GM19240 (cell line): ENCODE results near the gene NOS1AP.

Source experiments
- DNase-seq: peaks from one replicate; pipeline ENCODE4 v3.0.0; 2011; ENCODE audit warnings: low spot score; ENCODE audit not compliant: insufficient read length

NOS1AP gene

DNA sequence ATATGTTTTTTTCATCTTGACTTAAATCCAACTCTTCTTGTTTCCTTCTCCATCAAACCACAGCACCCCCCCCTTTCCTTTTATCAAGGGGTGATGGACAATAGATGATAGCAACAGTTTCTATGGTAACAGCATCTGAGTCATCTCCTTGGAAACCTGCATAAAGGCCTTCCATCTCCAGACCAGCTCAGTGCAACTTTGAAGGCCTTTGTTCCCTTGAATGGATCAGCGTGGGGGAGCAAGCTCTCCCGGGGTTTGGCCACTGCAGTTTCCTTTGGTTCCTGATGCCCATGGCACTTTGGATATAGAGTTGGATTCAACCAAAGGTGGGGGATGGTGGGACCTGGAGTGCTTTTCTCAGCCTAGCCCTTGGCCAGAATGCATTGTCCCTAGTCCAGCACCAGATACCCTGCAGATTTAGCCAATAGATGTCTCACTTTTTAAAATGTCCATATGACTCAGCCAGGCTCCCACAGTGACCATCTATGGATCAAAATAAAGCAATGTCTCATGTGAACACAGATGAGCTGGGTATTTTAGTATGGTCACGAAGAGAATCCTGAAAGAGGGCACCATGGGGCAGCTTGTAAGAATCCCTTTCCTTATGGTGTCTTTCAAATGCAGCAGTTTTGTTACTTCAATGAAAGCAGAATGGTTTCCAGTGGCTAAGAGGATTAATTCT, 179.5 kb downstream of the NOS1AP start:
- DNase-seq, result no peak

GRCh38 chr1:162250004-162250730, 180.7 kb downstream of the NOS1AP start:
- no peak for DNase-seq

DNA sequence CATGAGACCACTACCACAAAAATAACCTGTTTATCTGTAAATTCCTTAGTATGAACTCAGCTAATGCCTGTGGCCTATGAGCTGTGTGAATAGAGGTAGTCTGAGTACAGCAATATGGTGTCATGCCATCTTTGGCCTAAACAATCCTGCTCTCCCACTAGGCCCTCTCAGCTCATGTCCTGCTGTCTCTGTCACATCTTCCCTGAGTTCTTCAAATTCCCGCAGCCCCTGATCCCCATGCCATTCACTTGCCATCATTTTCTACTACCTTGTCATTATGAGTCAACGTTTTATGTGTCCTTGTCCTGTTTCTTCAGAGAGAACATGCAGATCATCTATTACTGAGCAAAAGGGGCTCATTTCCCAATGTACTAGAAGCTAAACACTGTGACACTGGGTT, 181.6 kb downstream of the NOS1AP start:
- no peak for DNase-seq

DNA sequence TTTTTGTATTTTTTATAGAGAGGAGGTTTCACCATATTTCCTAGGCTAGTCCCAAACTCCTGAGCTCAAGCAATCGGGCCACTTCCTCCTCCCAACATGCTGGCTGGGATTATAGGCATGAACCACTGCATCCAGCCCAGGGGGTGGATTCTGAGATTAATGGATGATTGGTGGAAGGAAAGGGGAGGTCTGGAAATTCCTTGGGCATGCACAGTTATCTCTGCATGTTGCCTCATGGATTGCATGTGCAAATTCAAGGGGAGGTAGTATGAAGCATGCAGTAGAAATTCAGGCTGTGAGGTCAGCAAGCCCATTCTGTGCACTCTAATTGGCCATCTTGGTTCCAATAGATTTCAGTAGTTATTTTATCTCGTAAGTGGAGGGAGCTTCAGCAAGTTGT, 182.7 kb downstream of the NOS1AP start:
- no peak for DNase-seq

DNA sequence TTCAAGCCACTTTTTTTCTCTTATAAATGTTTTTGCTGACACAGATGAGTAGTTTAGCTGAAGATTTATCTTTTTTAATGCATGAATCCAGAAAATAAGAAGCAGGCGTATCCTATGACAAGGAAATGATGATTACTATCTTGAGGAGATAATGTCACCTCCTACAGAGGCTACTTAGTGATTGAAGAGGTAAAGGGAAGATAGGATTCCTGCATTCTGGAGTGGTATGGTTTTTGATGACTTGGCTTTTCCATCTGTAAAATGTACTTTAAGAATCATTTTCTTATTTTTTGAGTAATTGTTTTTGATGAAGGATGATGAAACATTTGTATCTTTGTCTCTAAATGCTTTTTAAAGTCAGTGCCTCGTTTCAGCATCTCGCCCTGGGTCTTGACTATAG, 184.3 kb downstream of the NOS1AP start:
- no peak for DNase-seq

GRCh38 chr1:162256287-162256686, 186.8 kb downstream of the NOS1AP start:
- no peak for DNase-seq

DNA sequence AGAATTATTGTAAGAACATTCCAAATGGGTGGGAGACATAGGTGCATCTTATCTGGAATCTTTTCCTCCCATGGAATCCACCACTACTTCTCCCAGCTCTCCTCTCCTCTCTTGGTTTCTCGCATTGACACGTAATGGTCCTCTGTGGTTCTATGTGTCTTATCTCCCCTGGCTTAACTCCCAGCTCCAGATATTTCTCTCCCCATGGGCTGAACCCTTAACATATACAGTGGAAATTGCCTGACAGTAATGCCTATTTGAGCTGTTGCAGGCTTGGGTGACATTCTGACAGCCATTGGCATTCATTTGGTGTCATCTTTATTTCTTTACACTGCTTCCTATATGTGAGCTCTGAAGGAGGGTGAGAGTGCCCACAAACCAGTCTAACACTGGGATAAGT, 188.9 kb downstream of the NOS1AP start:
- DNase-seq, result no peak

- DNase-seq, result no peak
Measured at GRCh38 chr1:162259894-162260455, 190.5 kb downstream of the NOS1AP start.

- no peak for DNase-seq
Measured at GRCh38 chr1:162264108-162264507, 194.6 kb downstream of the NOS1AP start.

DNA sequence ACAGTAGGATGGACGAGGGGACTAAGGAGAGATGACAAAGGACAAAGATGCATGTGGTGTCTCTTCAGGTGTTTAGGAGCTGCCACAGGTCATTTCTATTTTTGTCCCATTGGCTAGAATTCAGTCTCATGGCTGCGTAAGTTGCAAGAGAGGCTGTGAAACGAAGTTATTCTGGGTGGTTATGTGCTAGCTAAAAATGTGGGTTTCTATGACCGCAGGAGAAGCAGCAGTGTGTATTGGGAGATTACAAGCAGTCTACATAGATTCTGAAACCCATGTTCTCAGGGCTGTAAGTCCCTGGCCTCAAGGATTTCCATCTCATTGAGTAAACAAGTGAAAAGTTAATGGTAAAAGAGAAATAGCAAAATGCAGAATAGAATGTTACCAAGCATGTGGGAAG, 196.5 kb downstream of the NOS1AP start:
- DNase-seq, result no peak

DNA sequence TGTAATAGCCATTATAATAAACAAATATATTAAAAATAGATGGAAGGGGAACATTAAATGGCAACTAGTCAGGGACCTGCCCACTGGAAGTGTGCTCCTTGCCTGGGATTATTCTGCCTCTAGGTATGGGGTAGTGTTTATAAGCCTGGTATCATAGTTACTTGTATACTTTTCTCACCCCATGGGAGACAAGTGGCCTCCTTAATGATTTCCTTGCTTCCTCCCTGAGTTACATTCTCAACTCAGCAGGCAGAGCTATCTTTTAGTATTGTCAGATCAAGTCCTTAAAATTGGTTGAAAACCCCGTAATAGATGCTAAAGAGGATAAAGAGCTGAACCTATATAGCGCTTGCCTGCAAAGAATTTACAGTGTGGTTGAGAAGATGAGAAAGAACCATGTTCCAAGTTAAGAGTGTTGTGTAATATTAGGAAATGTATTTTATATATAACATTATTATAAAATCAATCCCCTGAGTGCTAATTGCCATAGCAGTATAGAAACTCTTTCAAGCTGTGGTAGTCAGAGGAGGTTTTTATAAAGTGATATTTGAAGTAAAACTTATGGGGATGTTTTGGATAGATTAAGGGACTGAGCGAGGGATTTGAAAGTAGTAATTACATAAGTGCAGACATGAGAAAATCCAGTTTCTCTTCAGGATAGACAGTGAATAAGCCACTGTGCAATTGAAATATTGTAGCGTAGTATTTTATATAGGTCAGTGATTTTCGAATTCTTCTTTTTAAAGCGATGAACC, 200.7 kb downstream of the NOS1AP start:
- no peak for DNase-seq

DNA sequence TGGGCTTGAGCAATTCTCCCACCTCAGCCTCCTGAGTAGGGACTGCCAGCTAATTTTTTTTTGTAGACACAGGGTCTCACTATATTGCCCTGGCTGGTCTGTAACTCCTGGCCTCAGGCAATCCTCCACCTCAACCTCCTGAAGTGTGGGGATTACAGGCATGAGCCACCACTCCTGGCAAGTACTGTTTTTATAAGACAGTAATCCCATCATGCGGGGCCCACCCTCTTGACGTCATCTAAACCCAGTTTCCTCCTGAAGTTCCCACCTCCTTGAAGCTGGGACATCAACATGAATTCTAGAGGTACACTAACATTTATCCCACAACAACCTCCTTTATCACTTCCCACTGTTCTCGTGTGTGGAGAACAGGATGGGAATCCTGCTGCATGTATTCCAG, 202.5 kb downstream of the NOS1AP start:
- DNase-seq, result no peak

DNA sequence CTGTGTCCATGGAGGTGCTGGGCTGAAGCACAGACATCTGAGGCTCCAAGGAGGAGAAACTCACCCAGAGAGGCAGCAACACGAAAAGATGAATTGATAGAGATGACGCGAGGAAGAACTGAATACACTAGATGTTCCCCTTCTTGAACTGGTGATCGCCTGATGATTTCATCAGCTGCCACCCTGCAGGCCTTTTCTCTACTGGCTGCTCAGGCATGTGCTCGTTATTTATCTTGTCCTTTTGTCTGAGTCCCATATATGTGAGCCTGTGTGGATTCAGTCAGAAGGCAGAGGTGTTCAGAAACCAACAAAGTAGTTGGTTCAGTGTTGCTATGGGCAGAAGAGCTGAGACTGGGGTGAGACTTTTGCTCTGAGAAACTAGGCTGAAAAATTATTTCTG, 202.9 kb downstream of the NOS1AP start:
- DNase-seq, result no peak

DNA sequence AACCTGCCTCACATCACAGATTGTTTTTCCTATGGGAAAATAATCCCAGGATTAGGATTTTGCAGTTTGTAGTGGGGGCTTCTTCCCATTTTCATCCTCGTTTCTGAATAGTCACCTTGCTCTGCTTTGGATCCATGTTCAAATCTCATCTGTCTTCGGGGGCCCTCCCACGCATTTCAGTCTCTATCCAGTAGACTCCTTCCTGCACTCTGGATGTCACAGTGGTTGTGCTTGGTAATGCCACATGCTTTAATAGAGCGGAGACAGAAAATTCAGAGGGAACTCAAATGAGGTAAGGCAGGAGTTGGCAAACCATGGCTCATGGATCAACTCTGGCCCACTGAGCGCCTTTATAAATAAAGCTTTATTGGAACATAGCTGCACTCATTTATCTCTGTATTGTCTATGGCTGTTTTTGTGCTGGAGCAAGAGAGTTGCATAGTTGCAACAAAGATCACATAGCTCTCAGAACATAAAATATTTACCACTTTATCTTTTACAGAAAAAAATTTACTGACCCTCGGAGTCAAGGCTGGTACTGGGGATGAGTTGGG, 206.2 kb downstream of the NOS1AP start:
- DNase-seq, result no peak

DNA sequence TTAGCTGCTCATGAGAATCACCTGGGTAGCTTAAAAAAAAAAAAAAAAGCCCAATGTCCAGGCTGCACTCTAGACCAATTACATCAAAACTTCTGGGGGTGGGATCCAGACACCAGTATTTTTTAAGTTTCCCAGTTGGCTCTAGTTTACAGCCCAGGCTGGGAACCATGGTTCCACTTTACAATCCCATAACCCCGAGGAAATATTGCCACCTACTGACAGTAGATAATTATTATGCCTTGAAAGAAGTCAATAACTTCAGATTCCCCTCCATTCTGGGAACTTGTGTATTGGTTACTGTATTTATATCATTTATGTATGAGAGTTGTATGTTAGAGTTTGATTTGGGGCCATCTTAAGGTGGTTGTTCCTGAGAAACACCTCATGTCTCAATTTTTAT, 207.0 kb downstream of the NOS1AP start:
- DNase-seq, result no peak

DNA sequence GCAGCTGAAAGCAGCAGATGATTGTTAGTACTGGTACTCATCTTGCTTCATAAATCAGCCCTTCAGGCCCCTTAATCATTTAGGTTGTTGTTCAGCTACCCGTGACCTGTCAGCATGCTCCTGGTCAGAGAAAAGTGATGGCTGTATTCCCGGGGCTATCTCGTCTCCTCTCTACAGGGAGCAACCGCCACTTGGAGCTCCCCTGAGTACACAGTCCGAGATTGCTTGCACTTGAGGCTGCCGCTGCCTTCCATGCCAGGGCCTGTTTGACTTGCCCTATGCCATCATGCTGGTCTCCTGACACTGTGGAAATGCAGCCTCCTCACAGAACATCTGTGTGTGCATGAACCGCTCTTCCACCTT, 209.6 kb downstream of the NOS1AP start:
- no peak for DNase-seq

- no peak for DNase-seq
Measured at GRCh38 chr1:162281426-162281825, 211.9 kb downstream of the NOS1AP start.

DNA sequence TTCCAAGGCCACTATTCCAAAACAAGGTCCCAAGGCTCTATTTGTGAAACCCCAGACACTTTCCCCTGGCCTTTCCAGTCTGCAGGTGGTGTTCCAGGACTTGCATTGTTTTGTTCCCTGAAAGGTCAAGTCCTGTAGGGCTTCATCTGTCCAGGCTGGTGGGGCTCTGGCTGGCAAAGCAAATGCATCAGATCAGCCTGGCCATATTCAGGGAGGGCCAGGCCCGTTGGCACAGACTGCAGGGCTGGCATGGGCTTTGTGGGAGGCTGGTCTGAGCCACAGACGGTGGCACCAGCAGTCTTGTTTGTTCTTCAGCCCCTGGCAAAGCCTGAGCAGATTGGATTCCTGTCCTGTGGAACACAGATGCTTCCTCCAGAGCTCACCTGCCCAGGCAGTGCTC, 214.2 kb downstream of the NOS1AP start:
- no peak for DNase-seq

DNA sequence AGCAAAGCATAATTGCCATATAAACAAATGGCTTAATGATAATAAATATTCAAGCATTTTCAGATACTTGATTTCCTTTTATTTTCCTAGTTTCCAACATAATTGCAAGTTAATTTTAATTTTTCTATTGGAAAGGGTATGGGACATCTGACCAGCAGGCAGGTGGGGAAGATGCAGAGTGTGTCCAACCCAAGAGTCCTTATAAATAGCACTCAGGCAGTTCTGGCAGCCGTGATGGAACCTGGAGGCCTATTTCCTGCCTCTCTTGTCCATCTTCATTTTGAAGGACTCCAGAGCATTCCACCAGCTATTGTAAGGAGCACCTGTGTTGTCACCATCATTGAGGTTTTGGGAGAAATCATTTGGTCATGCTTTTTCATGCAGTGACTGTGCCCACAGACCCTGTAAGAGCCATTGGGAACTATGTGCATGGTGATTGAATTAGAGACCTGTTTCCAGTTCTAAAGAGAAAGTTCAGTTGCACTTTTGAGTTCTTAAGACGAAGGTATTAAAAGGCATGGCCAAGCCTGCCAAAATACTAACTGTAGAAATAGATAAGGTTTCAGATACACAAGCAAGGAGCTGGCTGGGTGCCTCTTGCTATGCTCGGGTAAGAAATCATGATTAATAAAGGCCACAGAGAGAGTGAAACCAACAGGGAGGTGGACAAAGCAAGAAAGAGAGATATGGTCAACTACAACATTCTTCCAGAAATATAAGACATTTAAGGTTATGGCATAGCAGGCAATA, 214.9 kb downstream of the NOS1AP start:
- no peak for DNase-seq

DNA sequence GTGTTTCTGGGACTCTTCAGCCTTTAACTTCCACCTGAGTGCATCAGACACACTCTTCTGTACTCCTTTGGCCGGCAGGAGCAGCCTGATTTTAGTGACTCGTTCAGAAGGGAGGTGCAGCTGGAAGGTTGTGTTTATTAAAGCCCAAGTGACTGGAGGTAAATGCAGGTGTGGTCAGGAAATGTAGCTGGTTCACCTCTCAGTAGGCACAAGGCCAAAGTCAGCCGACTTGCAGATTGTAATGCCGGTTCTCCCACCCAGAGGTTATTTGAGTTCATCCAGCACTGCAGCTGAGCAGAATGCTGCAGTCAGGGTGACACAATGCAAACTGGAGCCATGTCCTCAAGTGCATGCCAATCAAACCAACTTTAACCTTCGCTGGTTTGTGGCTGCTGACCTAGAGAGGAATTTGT, 215.7 kb downstream of the NOS1AP start:
- no peak for DNase-seq

GRCh38 chr1:162291000-162291399, 221.5 kb downstream of the NOS1AP start:
- DNase-seq, result no peak
